Epidermal melanocyte (primary cell): ENCODE data around the gene EXOC6.
"Not testable (repeated sequence)": the region's sequence is repeated elsewhere in the genome, so short reads cannot be mapped to it uniquely, and the experiment has no call there.

Experiments used
- DNase-seq: peaks from one replicate; pipeline ENCODE4 v3.0.0; 2011; ENCODE audit warnings: low spot score; ENCODE audit not compliant: insufficient read length

EXOC6 gene

DNA sequence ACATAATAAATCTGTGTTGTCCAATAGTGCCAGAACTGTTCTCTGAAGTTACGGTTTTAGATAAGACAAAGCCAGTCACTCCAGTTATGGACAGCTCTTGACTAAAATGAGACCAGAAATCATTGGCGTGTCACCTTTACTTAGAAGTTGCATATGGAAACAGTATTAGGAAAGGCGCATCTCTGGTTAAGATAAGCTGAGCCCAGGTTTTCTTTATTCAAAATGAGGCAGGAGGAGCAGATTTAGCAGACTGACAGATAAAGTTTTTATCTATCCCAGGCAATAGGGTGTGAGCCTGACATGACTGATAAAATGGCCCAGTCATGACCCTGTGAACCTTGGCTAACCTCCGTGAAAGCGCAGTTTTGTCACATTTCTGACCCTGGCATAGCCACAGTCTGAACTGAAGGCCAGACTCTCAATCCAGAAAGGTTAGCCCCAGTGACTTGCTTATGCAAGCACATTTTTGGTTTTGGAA, 229.6 kb downstream of the EXOC6 start:
- no peak for DNase-seq

DNA sequence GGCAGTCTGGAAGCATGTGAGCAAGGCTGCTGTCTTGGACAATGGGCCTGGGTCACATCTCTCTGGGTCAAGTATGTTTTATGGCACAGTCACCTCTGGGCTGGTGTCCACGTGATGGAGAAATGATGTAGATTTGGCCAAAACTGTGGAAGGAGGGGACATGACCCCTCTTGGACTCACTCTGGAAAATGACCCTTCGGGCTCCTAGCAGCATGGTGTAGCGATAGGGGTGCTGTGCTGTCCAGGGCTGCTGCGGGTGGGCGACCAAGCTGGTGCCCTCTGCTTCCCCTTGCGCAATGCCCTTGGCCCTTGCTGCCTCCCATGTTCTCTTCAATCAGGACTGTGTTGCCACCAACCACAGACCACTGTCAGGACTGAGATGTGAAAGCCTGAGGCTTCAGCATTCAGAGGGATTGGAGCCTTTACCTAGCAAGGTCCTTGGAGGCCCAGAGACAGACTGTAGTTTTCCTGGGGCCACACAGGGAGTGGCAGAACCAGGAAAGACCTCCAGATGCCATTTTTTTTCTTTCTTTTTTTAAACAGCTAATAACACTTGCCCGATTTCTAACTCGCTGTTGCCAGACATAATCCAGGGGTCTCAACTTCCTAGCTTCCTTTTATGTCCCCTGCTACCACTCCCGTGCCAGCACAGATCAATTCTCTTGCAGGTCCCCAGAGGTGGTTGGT, 231.5 kb downstream of the EXOC6 start:
- peak; percentile 18 for DNase-seq

DNA sequence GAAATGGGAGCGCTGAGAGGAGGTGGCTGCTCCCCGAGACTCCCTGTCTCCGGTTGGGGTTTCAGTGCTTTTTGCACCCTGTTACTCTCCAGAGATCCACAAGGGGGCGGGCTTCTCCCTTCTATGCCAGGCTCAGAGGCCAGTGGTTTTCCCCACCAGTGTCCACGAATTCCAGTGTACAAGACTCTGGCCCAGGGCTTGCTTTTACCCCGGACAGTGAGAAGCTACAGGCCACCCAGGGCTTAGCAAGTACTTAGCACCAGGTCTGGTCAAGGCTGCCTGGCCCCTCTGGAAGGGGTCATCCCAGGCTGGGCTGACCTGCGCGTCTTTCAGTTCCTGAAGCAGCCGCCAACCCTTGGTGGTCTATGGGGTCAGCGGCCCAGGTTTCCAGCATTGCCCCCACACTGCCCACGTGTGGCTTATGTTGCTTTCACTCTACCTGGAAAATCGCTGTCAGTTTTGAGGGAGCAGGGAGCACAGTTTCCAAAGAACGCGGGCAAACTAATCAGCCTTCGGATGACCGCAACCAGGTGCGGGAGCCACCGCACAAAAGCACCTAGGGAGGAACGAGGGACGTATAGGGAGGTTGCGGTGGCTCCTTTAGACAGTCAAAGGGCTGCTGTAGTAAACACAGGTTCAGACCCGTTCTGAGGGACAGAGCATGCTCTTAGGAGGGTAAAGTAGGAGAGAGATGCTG, 232.2 kb downstream of the EXOC6 start:
- DNase-seq = peak; percentile 89

DNA sequence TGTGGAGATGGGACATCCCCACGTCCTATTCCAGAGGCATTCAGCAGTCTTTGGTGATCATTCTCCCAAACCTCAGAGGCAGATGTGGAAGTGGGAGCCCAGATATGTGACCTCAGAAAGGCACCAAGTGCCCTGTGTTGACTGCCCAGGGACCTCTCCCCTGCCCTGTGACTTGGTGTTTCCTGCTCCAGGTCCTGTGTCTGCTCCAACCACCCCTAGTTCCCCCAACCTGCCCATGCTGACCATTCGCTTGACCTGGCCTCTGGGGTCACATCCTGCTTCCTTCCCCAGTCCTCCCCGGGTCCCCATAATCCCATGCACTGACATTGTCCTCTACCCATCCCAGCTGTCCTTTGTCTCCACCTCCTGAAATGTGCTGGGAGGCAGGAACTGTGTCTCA, 233.0 kb downstream of the EXOC6 start:
- DNase-seq = no peak

DNA sequence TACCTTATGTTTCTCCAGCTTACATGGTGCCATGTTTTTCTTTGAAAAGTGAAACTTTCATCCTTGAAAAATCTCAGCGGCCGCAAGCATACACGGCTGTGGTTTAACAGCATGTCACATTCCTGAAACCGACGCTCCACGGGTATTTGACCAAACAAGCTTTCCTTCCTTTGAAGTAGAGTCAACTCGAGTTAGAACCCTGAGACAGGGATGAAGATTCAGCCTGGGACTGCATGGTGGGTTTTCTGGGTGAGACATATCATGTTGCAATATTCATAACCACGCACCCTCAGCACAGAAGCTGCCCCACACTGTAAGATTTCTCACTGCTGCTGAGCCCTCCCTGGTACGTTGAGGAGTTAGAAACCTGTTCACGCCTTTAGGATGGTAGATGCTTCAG, 233.5 kb downstream of the EXOC6 start:
- DNase-seq = no peak

DNA sequence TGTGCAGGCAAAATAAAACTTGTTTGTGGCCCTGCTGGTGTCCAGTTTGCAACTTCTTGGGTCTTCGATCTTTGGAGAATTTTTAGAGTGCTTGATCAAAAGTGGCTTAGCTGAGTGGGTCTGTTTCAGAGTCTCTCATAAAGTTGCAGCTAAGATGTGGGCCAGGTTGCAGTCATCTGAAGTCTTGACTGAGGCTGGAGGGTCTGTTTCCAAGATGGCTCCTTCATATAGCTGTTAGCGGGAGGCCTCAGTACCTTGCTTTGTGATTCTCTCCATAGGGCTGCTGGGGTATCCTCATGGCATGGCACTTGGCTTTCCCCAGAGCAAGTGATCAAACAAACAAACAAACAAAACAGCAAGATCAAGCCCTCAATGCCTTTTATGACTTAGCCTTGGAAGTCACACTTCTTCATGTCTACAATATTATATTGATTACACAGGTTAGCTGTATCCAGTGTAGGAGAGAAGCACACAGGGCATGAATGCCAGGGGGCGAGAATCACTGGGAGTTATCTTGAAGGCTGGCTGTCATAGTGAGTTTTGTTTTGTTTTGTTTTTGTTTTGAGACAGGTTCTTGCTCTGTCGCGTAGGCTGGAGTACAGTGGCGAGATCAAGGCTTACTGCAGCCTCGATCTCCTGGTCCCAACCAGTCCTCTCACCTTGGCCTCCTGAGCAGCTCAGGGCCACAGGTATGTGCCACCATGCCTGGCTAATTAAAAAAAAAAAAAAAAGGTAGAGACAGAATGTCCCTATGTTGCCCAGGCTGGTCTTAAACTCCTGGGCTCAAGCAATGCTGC, 235.6 kb downstream of the EXOC6 start:
- DNase-seq = no peak

DNA sequence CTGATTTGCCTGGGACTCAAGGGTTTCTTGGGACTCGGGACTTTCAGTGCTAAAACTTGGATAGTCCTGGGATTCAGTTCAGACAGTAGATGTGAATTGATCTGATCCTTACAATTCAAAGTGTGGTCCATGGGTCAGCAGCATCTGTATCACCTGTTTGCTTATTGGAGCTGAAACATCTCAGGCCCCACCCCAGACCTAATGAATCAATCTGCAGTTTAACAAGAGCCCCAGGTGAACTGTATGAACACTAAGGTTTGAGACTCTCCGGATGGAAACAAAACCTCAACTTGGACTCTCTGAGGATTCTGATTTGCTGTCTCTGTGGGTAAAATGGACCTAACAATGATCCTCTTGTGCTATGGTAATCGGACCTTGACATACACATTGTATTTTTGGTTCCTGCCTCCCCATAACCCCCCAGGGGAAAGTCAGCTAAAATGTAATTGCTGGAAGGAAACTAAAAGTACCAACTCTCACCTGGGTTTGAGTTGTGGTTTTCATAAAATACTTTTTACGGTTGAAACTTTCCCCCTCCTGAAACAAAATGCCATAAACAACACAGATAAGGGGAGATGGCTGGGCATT, 237.0 kb downstream of the EXOC6 start:
- no peak for DNase-seq

DNA sequence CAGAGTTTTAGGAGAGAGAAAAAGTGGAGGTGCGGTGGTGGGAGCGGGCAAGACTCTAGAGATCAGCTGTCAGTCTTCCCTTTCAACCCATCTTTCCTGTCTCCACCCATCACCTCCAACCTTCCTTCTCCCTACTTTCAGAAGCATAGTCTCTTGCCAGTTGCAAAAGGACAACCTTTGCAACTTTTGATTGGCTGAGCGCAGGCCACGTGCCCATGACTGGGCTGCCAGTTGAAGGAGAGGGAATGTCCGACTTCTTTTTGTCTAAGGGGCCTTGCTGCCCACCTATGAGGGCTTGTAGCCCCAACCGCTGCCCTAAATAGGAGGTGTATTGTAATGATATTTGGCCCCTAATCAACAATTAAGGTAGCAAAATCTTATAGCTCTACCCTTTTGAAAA, 238.0 kb downstream of the EXOC6 start:
- no peak for DNase-seq

DNA sequence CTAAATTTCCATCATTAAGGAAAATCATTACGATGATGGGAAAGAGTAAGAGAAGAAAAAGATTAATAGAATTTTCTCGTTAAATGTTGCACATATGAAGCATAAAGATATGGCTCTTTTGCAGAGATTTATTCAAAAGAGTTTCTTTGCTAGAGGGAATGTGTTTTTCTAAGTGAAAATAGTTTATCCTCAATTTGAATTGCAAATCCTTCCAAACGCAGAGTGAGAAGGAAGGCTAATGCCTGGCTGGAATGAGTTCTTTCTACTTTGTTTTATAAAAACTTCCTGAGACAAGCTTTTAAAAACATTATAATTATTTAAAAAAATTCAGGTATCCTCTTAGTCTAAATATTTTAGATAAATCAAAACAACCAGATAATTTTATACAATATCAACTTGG, 239.5 kb downstream of the EXOC6 start:
- no peak for DNase-seq

DNA sequence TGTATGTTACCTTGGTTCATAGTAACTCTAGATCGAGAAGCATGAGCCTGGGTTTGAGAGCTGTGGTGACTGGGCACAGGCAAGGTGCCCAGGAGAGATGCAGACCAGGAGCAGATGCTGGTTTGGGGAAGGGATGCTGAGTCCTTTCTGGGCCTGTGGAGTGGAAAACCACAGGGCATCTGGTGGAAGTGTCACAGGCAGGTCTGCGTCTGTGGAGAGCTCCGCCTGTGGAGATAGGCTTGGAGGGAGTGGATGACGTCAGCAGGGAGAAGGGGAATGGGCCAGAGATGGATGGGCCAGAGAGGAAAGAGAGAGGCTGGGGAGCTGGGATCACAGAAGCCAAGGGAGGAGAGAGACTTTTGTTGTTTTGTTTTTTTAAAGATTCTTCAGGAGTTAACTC, 240.1 kb downstream of the EXOC6 start:
- DNase-seq = no peak

DNA sequence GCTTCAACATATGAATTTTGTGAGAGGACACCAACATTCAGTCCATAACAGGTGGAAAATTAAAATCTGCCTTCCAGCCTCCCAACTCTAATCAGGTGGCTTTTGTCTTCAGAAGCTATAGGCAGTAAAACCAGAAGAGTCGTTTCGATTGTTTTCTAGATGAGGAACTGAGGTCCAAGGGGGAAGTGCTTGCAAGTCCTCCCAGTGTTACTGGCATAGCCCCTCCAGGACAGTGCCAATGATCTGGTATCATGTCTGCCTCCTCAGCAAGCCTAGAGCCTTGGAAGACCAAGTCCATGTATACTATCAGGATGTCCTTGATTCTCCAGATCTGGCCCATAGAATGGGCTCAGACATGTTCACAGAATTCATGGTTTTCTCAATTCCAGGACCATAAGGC, 242.3 kb downstream of the EXOC6 start:
- DNase-seq = no peak

DNA sequence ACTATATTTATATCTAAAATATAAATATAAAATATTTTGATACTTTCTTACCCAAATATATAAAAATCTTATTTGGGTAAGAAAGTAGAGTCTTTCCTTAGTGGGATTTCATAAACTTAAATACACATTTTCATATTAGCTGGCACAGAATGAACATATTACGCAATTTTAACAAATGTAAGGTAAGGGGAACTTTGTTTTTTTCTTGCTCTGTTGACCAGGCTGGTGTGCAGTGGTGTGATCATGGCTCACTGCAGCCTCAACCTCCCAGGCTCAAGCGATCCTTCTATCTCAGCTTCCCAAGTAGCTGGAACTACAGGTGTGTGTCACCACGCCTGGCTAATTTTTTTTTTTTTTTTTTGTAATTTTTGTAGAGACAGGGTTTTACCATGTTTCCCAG, 243.6 kb downstream of the EXOC6 start:
- no peak for DNase-seq

DNA sequence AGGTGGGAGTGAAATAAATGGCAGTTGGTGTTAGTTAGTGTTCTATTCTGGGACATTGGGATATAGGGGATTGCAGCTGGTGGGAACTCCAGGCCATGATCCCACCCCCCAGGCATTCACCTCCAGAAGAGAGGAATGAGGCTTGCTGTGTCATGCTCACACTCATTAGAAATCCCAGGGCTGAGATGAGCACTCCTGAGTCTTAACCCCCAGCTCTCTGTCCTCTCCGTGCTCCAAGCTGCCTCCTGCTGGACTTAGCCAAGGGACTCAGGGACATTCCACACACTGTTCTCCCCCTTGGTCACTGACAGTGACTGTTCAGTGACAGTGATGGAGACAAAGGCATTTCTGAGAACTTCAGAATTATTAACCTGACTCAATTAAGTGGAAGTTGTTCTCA, 246.9 kb downstream of the EXOC6 start:
- DNase-seq = no peak

DNA sequence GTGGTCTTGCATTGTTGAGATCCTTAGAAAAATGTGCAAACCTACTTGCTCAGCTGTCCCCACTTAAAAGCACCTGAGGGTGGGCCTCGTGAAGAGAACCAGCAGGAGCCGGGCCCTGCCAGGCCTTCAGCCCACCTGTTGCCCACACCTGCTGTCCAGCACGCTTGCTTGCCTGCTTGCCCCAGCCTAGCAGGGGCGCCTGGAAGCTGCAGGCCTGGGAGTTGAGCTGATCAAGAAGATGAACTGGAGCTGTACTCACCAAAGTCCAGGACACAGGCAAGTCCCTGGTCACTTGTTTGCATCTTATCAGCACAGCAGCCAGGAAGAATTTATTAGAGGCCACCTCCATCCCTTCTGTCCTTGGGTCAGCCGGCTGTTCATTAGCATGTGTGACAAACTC, 248.6 kb downstream of the EXOC6 start:
- DNase-seq = no peak

DNA sequence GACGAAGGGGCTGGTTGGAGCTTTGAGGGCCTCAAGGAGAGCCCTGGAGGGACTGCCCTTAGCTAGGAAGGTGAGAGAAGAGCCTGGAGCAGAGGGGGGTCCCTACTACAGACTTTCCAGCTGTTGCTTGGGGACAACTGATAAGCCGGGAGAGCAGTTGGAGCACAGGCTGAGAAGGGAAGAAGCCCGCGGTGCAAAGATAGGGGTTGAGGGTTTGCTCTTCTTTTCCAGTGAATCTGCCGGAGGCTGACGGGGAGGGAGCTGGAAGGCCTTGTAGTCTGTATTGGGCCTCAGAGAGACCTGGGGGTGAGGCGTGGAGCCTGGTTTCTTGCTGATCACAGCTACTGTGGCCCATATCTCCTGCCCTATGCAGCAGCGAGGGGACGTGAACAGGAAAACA, 249.1 kb downstream of the EXOC6 start:
- DNase-seq = no peak

DNA sequence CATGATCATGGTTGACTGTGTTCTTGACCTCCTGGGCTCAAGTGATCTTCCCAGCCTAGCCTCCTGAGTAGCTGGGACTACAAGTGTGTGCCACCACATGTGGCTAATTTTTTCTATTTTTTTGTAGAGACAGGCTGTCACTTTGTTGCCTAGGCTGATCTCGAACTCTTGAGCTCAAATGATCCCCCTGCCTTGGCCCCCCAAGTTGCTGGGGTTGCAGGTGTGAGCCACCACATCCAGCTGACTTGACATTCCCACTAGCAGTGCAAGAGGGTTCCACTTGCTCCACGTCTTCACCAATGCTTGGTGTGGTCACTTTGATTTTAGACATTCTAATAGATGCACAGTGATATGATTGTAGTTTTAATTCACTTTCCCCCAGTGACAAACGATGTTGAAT, 250.5 kb downstream of the EXOC6 start:
- DNase-seq = no peak

DNA sequence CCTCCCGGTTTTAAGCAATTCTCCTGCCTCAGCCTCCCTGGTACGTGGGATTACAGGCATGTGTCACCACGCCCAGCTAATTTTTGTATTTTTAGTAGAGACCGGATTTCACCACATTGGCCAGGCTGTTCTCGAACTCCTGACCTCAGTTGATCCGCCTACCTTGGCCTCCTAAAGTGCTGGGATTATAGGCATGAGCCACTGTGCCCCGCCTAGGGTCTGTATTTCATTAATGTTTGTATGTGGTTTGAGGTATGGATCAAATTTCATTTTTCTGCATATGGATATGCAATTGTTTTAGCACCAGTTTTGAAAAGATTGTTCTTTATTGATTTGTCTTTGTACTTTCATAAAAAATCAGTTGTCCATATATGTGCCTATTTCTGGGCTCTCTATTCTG, 251.3 kb downstream of the EXOC6 start:
- DNase-seq = no peak

DNA sequence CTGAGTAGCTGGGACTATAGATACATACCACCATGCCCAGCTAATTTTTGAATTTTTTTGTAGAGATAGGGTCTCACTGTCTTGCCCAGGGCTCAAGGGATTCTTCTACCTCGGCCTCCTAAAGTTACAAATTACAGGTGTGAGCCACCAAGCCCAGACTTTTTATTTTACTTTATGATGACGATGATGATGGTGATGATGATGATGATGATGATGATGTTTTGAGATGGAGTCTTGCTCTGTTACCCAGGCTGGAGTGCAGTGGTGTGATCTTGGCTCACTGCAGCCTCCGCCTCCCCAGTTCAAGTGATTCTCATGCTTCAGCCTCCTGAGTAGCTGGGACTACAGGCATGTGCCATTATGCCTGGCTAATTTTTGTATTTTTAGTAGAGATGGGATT, 252.8 kb downstream of the EXOC6 start:
- not testable (repeated sequence) for DNase-seq

DNA sequence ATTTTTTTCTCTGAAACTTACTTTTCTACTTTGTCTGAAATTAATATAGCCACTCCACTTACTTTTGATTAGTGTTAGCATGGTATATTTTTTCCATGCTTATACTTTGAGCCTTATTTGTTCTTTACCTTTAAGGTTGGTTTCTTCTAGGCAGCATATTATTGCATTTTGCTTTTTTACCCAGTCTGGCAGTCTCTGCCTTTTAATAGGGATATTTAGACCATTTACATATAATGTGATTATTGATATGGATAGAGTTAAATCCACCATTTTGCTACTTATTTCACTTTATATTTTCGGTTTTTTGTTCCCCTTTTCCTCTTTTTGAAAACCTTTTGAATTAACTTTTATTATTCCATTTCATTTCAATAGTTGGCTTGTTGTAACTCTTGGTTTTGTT, 255.6 kb downstream of the EXOC6 start:
- no peak for DNase-seq

DNA sequence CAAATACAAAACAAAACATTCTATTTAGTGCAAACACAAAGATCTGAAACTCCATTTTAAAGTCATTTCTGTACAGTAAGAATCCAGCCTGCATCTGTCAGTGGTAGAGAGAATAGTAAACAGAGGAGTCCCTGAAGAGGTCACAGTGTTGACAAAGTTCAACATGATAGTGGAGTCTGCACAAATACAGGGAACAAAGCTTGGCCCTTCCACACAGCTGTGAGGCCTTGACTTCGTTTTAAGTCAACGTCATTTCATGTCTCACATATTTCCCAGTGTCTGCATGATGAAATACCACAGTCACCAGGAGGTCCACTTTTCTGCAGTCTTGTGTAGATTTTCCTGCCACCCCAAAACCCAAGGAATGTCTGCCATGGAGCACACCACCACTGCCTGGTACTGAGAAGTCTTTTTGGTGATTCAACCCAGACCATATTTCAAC, 258.3 kb downstream of the EXOC6 start:
- DNase-seq = no peak
